SK-N-SH (cell line): Measurements from ENCODE around the gene PHF8. TPM values are rescaled to one million over a fixed set of nuclear protein-coding genes. Genes with fewer than 3 reads are reported as not detected.

Source experiments
- CTCF ChIA-PET: fragments of 300-600, 350-600 bp; formaldehyde crosslinking; extraction: SDS; loops from one replicate; lab custom pipeline; 2021; lab: Yijun Ruan, JAX
- POLR2A ChIA-PET: fragments of 350-600 bp; sonication (Branson Sonifier 250); formaldehyde crosslinking; extraction: SDS; loops from one replicate; lab custom pipeline; 2020; ENCODE audit warnings: antibody characterized with exemption, inconsistent platforms; lab: Yijun Ruan, JAX
- DNase-seq: peaks from one replicate; pipeline ENCODE4 v3.0.0; 2012
- H2AFZ ChIP-seq: fragments of 200-600 bp; sonication (generic); 2 replicates; pipeline ENCODE4 v1.8.1; 2016; ENCODE audit warnings: antibody characterized with exemption, mild to moderate bottlenecking, low read depth
- H3F3A ChIP-seq: fragments of 200-600 bp; sonication (generic); replicated peaks from 2 replicates; pipeline ENCODE3; 2016; ENCODE audit warnings: antibody characterized with exemption, mild to moderate bottlenecking; ENCODE audit not compliant: insufficient read depth
- H3K27ac ChIP-seq, 2 experiments: fragments of 200-500 bp in 1 of 2; fragments of 200-600 bp in 1 of 2; sonication (Bioruptor generic) in 1 of 2; sonication (generic), shearing (Covaris generic) in 1 of 2; 2 replicates each; pipeline versions ENCODE4 v1.5.1 to v1.6.1; 2014 to 2016; ENCODE audit warnings: low read depth in 2 of 2, inconsistent platforms in 1 of 2, low read length in 1 of 2, mild to moderate bottlenecking in 1 of 2, mixed read lengths in 1 of 2
- H3K27me3 ChIP-seq: fragments of 200-600 bp; sonication (generic), shearing (Covaris generic); 2 replicates; pipeline ENCODE4 v1.6.1; 2016; ENCODE audit warnings: mixed run types; ENCODE audit not compliant: insufficient read depth
- H3K36me3 ChIP-seq, 2 experiments: fragments of 200-500 bp in 1 of 2; fragments of 200-600 bp in 1 of 2; sonication (Bioruptor generic) in 1 of 2; sonication (generic) in 1 of 2; replicated peaks in 1 of 2; 2 replicates each; pipeline versions ENCODE3 to v1.5.1; 2014 to 2016; ENCODE audit warnings: low read length in 1 of 2, mild to moderate bottlenecking in 1 of 2; ENCODE audit not compliant: insufficient read depth in 2 of 2, control insufficient read depth in 1 of 2
- H3K4me1 ChIP-seq, 2 experiments: fragments of 200-500 bp in 1 of 2; fragments of 200-600 bp in 1 of 2; sonication (Bioruptor generic) in 1 of 2; sonication (generic), shearing (Covaris generic) in 1 of 2; 2 replicates each; pipeline versions ENCODE4 v1.5.1 to v1.6.1; 2014 to 2016; ENCODE audit warnings: low read depth in 1 of 2, low read length in 1 of 2, mixed run types in 1 of 2; ENCODE audit not compliant: insufficient read depth in 2 of 2, control insufficient read depth in 1 of 2
- H3K4me2 ChIP-seq: fragments of 200-600 bp; sonication (generic), shearing (Covaris generic); 2 replicates; pipeline ENCODE4 v1.6.1; 2017; ENCODE audit warnings: mixed run types
- H3K4me3 ChIP-seq, 2 experiments: fragments of 200-500 bp in 1 of 2; fragments of 200-600 bp in 1 of 2; sonication (Bioruptor generic) in 1 of 2; sonication (generic), shearing (Covaris generic) in 1 of 2; 2 replicates each; pipeline versions ENCODE4 v1.5.1 to v1.8.1; 2014 to 2016; ENCODE audit warnings: low read depth in 2 of 2, inconsistent platforms in 1 of 2, low read length in 1 of 2, mild to moderate bottlenecking in 1 of 2, mixed read lengths in 1 of 2, moderate library complexity in 1 of 2
- H3K79me2 ChIP-seq: fragments of 200-600 bp; sonication (generic); 2 replicates; pipeline ENCODE4 v1.8.1; 2017; ENCODE audit warnings: mild to moderate bottlenecking; ENCODE audit not compliant: insufficient read depth
- H3K9ac ChIP-seq: fragments of 200-600 bp; sonication (generic); 2 replicates; pipeline ENCODE4 v1.6.1; 2017; ENCODE audit warnings: mixed run types
- H3K9me2 ChIP-seq: fragments of 200-600 bp; sonication (generic); 2 replicates; pipeline ENCODE4 v1.6.1; 2017; ENCODE audit warnings: mixed run types
- H3K9me3 ChIP-seq: fragments of 200-600 bp; sonication (generic); 2 replicates; pipeline ENCODE4 v1.6.1; 2017; ENCODE audit warnings: mixed run types, mild to moderate bottlenecking, moderate library complexity
- H4K20me1 ChIP-seq: fragments of 200-600 bp; sonication (generic); 2 replicates; pipeline ENCODE4 v1.6.1; 2017; ENCODE audit warnings: mild to moderate bottlenecking, mixed run types; ENCODE audit not compliant: insufficient read depth
- CHD2 ChIP-seq: fragments of 150-350 bp; IDR thresholded peaks from 2 replicates; pipeline ENCODE4 v1.6.1; 2018; ENCODE audit warnings: low read length; ENCODE audit not compliant: partially characterized antibody
- EP300 ChIP-seq, 2 experiments: IDR thresholded peaks; 2 replicates each; pipeline versions ENCODE4 v1.4.0 to v1.6.1; 2012; ENCODE audit warnings: borderline replicate concordance in 1 of 2, low read depth in 1 of 2, low read length in 1 of 2
- GATA2 ChIP-seq: sonication (generic); formaldehyde crosslinking; IDR thresholded peaks from 2 replicates; pipeline ENCODE4 v1.5.0; 2020; ENCODE audit warnings: mild to moderate bottlenecking, missing genetic modification reagents
- NFIC ChIP-seq: IDR thresholded peaks from 2 replicates; pipeline ENCODE4 v1.4.0; 2012; ENCODE audit warnings: borderline replicate concordance
- NRF1 ChIP-seq: IDR thresholded peaks from 2 replicates; pipeline ENCODE4 v1.6.1; 2012; ENCODE audit warnings: low read depth, mild to moderate bottlenecking, low read length
- RXRA ChIP-seq: IDR thresholded peaks from 2 replicates; pipeline ENCODE4 v1.4.0; 2012; ENCODE audit warnings: low read depth, mild to moderate bottlenecking, borderline replicate concordance
- SMC3 ChIP-seq: IDR thresholded peaks from 2 replicates; pipeline ENCODE4 v1.6.1; 2012; ENCODE audit warnings: low read depth, low read length, improper control_type of control experiment
- USF2 ChIP-seq: fragments of 150-350 bp; IDR thresholded peaks from 2 replicates; pipeline ENCODE4 v1.6.1; 2017; ENCODE audit warnings: antibody characterized with exemption, low read length, low read depth, borderline replicate concordance
- ZBTB33 ChIP-seq: IDR thresholded peaks from 2 replicates; pipeline ENCODE4 v1.4.0; 2012; ENCODE audit warnings: low read depth, borderline replicate concordance
- WGBS: methylation state at CpG from one replicate; pipeline ENCODE4 v1.1.6; 2017; ENCODE audit warnings: low lambda C conversion rate; 5-methylcytosine and 5-hydroxymethylcytosine counted together
- polyA plus RNA-seq, 3 experiments: library from polyadenylated mRNA; depleted of rRNA; stranded (reverse); fragments of >200 nt; gene quantifications; 2 replicates each; pipeline ENCODE4 v1.2.3, GENCODE V29; 2012
- TF ChIP-seq, protein P1 (sequence below): IDR thresholded peaks from 2 replicates; pipeline ENCODE4 v1.4.0; 2012; ENCODE audit warnings: low read depth
- TF ChIP-seq, protein P2 (sequence below): IDR thresholded peaks from 2 replicates; pipeline ENCODE4 v1.4.0; 2012; ENCODE audit warnings: low read depth, borderline replicate concordance
- TF ChIP-seq, protein P3 (sequence below): IDR thresholded peaks from 2 replicates; pipeline ENCODE4; 2012
- TF ChIP-seq, protein P4 (sequence below): fragments of 150-350 bp; IDR thresholded peaks from 2 replicates; pipeline ENCODE4 v1.6.1; 2016; ENCODE audit warnings: mild to moderate bottlenecking, low read depth, low read length

PHF8 gene
- polyA plus RNA-seq, 1 of the 3 experiments (the other 2 are of a cell fraction): 7.8 TPM

DNA sequence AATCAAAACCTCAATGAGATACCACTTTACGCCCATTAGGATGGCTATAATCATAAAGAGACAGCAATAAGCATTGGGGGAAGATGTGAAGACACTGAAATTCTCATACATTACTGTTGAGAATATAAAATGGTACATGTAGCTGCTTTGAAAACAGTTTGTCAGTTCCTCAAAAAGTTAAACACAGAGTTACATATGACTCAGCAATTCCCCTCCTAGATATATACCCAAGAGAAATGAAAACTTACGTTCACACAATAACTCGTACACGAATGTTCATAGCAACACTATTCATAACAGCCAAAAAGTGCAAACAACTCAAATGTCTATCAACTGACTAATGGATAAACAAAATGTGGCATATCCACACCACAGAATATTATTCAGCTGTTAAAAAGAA is 36.6 kb downstream of the PHF8 start:
- ChIA-PET CTCF (no interaction called here), POLR2A (no interaction called here)
- no peak overlapping the region for H3K4me3 ChIP-seq
- no peaks in the 10 kb centered on the region for H3K9me3 ChIP-seq
- no peaks in the 10 kb centered on the region for H3K27me3 ChIP-seq
- H3K4me2 ChIP-seq: no peak overlapping the region
- H3K27ac ChIP-seq: no peak overlapping the region
- no peaks in the 10 kb centered on the region for H4K20me1 ChIP-seq
- no peak for DNase-seq
- H3K4me1 ChIP-seq: no peaks in the 10 kb centered on the region
- peaks cover 0 to 15% of the 10 kb centered on the region in 2 experiments for H3K36me3 ChIP-seq
- H3K79me2 ChIP-seq: no peaks in the 10 kb centered on the region
- no peak overlapping the region for H3K9ac ChIP-seq
- no peak overlapping the region for H2AFZ ChIP-seq
- H3K9me2 ChIP-seq: no peaks in the 10 kb centered on the region
- WGBS: 46% methylated on average over 4 of the region's 4 CpGs
- TF ChIP-seq, protein P1, sequence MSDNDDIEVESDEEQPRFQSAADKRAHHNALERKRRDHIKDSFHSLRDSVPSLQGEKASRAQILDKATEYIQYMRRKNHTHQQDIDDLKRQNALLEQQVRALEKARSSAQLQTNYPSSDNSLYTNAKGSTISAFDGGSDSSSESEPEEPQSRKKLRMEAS: no peak
- TF ChIP-seq SMC3 (no peak), EP300 (IDR thresholded peaks at IDR 0.05; ENCODE audit: borderline replicate concordance in 1 of 2, low read depth in 1 of 2, low read length in 1 of 2) (no peak)
- no peaks in the 10 kb centered on the region for H3F3A ChIP-seq

- ChIA-PET CTCF (no interaction called here), POLR2A (no interaction called here)
- no peaks in the 10 kb centered on the region for H3K79me2 ChIP-seq
- H3K9ac ChIP-seq: no peak overlapping the region
- no peaks in the 10 kb centered on the region for H4K20me1 ChIP-seq
- H3F3A ChIP-seq: no peaks in the 10 kb centered on the region
- no peaks in the 10 kb centered on the region for H3K9me3 ChIP-seq
- H3K4me1 ChIP-seq: no peaks in the 10 kb centered on the region
- no peak overlapping the region for H2AFZ ChIP-seq
- no peaks in the 10 kb centered on the region for H3K9me2 ChIP-seq
- peaks cover 6% of the 10 kb centered on the region; the same call in 1 of the 2 replicates for H3K27me3 ChIP-seq
- no peak overlapping the region for H3K27ac ChIP-seq
- H3K36me3 ChIP-seq: peaks cover 6 to 29% of the 10 kb centered on the region in 2 experiments
- DNase-seq: no peak
- H3K4me2 ChIP-seq: no peak overlapping the region
- WGBS: 45% methylated on average over 2 of the region's 2 CpGs
- TF ChIP-seq SMC3 (no peak), NRF1 (no peak), EP300 (IDR thresholded peaks at IDR 0.05; ENCODE audit: borderline replicate concordance in 1 of 2, low read depth in 1 of 2, low read length in 1 of 2) (no peak), GATA2 (no peak), CHD2 (no peak), ZBTB33 (no peak), NFIC (no peak), USF2 (no peak), RXRA (no peak)
- TF ChIP-seq, protein P2, sequence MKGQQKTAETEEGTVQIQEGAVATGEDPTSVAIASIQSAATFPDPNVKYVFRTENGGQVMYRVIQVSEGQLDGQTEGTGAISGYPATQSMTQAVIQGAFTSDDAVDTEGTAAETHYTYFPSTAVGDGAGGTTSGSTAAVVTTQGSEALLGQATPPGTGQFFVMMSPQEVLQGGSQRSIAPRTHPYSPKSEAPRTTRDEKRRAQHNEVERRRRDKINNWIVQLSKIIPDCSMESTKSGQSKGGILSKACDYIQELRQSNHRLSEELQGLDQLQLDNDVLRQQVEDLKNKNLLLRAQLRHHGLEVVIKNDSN: no peak
- TF ChIP-seq, protein P3, sequence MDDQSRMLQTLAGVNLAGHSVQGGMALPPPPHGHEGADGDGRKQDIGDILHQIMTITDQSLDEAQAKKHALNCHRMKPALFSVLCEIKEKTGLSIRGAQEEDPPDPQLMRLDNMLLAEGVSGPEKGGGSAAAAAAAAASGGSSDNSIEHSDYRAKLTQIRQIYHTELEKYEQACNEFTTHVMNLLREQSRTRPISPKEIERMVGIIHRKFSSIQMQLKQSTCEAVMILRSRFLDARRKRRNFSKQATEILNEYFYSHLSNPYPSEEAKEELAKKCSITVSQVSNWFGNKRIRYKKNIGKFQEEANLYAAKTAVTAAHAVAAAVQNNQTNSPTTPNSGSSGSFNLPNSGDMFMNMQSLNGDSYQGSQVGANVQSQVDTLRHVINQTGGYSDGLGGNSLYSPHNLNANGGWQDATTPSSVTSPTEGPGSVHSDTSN: no peak
- TF ChIP-seq, protein P4, sequence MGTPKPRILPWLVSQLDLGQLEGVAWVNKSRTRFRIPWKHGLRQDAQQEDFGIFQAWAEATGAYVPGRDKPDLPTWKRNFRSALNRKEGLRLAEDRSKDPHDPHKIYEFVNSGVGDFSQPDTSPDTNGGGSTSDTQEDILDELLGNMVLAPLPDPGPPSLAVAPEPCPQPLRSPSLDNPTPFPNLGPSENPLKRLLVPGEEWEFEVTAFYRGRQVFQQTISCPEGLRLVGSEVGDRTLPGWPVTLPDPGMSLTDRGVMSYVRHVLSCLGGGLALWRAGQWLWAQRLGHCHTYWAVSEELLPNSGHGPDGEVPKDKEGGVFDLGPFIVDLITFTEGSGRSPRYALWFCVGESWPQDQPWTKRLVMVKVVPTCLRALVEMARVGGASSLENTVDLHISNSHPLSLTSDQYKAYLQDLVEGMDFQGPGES: no peak
- H3K4me3 ChIP-seq: no peak overlapping the region
Measured at GRCh38 chrX:53997724-53998123, 46.5 kb downstream of the PHF8 start.
